GM18951 (cell line): Measurements from ENCODE around the gene NAA38.

ENCODE experiments used
- POLR2A ChIP-seq: IDR thresholded peaks from 4 replicates; pipeline ENCODE4 v1.6.1; 2011; ENCODE audit warnings: mild to moderate bottlenecking; ENCODE audit not compliant: insufficient read length, insufficient read depth; ENCODE audit errors: extremely low read depth
- in situ Hi-C: fragments of 300-500 bp; cut with MboI; formaldehyde crosslinking; loops from one replicate; pipeline ENCODE4 v1.12.0; 2022; ENCODE audit warnings: low sequenced_read_pairs, mixed read lengths, inconsistent platforms; ENCODE audit not compliant: unreplicated experiment

NAA38 gene

DNA sequence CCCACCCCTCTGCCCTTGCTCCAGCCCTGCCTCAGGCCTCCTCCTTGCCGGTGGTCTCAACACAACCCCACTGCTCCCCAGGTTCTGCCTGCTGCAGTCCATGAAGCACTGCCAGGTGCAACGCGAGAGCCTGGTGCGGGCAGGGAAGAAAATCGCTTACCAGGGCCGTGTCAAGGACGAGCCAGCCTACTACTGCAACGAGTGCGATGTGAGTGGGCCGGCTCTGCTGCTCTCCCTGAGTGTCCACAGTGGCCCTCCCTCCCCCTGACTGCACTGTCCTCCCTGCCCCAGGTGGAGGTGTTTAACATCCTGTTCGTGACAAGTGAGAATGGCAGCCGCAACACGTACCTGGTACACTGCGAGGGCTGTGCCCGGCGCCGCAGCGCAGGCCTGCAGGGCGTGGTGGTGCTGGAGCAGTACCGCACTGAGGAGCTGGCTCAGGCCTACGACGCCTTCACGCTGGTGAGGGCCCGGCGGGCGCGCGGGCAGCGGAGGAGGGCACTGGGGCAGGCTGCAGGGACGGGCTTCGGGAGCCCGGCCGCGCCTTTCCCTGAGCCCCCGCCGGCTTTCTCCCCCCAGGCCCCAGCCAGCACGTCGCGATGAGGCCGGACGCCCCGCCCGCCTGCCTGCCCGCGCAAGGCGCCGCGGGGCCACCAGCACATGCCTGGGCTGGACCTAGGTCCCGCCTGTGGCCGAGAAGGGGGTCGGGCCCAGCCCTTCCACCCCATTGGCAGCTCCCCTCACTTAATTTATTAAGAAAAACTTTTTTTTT is 4.3 kb downstream of the NAA38 start:
- TF ChIP-seq POLR2A: no peak
- in situ Hi-C loops: no loop called here

DNA sequence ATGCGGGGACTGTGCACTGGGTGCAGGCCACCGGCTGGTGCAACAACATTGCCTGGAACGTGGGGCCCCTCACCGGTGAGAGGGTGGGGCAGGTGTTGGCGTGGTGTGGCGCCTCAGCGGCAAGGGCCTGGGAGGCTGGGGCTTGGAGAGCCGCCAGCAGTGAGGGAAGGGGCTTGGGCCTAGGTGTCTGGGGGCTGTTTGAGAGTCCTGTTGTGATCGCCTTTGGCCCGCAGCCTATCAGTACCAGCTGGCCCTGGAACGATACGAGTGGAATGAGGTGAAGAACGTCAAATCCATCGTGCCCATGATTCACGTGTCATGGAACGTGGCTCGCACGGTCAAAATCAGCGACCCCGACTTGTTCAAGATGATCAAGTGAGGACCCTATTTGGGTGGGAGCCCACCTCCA is 5.1 kb downstream of the NAA38 start:
- TF ChIP-seq POLR2A: no peak
- in situ Hi-C loops: no loop called here

DNA sequence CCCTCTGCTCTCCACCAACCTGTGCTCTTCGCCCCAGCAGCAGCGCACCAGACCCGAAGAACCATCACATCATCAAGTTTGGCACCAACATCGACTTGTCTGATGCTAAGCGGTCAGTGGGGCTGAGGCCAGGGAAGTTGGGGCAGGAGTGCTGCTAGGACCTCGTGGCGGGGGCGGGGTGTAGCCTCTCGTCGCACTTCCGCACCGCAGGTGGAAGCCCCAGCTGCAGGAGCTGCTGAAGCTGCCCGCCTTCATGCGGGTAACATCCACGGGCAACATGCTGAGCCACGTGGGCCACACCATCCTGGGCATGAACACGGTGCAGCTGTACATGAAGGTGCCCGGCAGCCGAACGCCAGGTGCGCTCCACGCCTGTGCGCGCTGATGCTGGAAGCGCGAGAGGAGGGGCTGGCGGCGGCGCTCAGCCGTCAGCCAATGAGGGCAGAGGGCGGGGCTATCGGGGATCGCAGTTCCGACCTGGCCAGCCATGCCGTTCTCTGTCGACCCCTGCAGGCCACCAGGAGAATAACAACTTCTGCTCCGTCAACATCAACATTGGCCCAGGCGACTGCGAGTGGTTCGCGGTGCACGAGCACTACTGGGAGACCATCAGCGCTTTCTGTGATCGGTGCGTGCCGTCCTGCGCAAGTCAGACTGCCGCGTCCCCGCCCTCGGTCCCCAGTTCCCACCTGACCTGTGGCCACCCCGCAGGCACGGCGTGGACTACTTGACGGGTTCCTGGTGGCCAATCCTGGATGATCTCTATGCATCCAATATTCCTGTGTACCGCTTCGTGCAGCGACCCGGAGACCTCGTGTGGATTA is 5.7 kb downstream of the NAA38 start:
- in situ Hi-C loops: no loop called here
- TF ChIP-seq POLR2A: peak; percentile 59

DNA sequence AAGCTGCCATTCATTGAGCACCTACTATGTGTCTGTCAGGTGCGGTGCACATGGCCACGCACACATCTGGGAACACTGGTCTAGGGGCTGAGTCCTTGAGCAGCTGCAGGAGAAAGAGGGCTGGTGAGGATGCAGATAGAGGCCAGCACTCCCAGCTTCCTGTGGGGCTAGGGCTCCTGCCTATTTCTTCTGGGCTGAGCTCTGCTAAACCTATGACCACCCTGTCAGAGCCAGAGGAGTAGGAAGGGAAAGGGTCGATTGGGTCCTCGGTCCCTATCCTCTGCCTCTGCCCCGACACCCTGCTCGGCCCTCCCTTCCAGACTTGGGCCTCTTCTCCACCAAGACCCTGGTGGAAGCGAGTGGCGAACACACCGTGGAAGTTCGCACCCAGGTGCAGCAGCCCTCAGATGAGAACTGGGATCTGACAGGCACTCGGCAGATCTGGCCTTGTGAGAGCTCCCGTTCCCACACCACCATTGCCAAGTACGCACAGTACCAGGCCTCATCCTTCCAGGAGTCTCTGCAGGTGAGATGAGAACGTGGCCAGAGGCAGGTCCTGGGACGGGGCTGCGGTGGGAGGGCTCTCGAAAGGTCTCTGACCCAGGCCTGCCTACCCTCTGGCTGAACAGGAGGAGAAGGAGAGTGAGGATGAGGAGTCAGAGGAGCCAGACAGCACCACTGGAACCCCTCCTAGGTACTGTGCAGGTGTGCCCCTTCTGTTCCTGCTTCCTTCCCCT is 6.5 kb downstream of the NAA38 start:
- TF ChIP-seq POLR2A: no peak
- in situ Hi-C loops: no loop called here

DNA sequence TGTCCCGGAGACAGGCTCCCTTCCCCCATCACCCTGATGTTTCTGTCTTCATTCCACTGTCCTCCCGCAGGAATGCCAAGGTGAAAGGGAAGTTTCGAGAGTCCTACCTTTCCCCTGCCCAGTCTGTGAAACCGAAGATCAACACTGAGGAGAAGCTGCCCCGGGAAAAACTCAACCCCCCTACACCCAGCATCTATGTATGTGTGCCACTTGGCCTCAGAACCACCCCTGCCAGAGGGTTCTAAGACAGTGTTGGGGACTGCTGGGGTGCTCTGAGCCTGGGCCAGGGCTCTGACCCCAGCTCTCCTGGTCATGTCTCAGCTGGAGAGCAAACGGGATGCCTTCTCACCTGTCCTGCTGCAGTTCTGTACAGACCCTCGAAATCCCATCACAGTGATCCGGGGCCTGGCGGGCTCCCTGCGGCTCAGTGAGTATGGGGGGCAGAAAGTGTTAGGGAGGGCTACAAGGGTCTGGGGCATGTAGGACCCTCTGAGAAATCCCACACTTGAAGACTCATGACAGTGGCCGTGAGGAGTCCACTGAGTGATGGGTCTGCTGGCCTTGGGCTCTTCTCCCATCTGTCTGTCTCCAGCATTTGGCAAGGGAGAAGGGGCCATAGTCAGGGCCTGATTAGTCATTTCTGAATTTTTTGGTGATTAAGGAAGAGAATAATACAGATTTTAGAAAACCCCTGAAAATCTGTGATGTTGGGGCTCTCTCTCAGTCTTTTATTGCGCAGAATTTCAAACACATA is 7.4 kb downstream of the NAA38 start:
- no peak for TF ChIP-seq POLR2A

DNA sequence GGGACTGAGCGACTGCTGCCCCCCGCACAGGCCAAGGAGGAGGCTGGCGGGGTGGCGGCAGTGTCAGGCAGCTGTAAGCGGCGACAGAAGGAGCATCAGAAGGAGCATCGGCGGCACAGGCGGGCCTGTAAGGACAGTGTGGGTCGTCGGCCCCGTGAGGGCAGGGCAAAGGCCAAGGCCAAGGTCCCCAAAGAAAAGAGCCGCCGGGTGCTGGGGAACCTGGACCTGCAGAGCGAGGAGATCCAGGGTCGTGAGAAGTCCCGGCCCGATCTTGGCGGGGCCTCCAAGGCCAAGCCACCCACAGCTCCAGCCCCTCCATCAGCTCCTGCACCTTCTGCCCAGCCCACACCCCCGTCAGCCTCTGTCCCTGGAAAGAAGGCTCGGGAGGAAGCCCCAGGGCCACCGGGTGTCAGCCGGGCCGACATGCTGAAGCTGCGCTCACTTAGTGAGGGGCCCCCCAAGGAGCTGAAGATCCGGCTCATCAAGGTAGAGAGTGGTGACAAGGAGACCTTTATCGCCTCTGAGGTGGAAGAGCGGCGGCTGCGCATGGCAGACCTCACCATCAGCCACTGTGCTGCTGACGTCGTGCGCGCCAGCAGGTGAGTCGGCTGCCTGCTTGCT is 8.1 kb downstream of the NAA38 start:
- TF ChIP-seq POLR2A: no peak
- in situ Hi-C loops: no loop called here

More for the DNA sequence above, 7.4 kb downstream of the NAA38 start:
- in situ Hi-C loops: no loop called here

DNA sequence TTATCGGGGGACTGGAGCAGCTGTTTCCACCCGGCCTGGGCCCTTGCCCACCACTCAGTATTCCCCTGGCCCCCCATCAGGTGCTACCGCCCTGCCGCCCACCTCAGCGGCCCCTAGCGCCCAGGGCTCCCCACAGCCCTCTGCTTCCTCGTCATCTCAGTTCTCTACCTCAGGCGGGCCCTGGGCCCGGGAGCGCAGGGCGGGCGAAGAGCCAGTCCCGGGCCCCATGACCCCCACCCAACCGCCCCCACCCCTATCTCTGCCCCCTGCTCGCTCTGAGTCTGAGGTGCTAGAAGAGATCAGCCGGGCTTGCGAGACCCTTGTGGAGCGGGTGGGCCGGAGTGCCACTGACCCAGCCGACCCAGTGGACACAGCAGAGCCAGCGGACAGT is 8.6 kb downstream of the NAA38 start:
- in situ Hi-C loops: no loop called here
- no peak for TF ChIP-seq POLR2A

DNA sequence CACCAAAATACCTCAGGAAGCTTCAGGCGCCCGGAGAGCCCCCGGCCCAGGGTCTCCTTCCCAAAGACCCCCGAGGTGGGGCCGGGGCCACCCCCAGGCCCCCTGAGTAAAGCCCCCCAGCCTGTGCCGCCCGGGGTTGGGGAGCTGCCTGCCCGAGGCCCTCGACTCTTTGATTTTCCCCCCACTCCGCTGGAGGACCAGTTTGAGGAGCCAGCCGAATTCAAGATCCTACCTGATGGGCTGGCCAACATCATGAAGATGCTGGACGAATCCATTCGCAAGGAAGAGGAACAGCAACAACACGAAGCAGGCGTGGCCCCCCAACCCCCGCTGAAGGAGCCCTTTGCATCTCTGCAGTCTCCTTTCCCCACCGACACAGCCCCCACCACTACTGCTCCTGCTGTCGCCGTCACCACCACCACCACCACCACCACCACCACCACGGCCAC is 9.2 kb downstream of the NAA38 start:
- in situ Hi-C loops: no loop called here
- no peak for TF ChIP-seq POLR2A

DNA sequence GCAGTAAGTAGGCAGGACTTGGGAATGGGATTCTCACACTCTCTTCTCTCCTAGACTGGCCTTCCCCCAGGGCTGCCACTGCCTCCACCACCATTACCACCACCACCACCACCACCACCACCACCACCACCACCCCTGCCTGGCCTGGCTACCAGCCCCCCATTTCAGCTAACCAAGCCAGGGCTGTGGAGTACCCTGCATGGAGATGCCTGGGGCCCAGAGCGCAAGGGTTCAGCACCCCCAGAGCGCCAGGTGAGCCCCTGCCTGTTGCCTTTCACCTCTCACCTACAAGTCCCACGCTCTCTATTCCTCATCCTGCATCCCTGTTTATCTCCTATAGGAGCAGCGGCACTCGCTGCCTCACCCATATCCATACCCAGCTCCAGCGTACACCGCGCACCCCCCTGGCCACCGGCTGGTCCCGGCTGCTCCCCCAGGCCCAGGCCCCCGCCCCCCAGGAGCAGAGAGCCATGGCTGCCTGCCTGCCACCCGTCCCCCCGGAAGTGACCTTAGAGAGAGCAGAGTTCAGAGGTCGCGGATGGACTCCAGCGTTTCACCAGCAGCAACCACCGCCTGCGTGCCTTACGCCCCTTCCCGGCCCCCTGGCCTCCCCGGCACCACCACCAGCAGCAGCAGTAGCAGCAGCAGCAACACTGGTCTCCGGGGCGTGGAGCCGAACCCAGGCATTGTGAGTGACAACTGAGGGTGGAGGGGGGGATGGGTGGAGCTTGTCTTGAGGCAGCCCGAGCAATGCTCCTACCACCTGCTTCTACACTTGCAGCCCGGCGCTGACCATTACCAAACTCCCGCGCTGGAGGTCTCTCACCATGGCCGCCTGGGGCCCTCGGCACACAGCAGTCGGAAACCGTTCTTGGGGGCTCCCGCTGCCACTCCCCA is 10.3 kb downstream of the NAA38 start:
- in situ Hi-C loops: no loop called here
- TF ChIP-seq POLR2A: no peak

DNA sequence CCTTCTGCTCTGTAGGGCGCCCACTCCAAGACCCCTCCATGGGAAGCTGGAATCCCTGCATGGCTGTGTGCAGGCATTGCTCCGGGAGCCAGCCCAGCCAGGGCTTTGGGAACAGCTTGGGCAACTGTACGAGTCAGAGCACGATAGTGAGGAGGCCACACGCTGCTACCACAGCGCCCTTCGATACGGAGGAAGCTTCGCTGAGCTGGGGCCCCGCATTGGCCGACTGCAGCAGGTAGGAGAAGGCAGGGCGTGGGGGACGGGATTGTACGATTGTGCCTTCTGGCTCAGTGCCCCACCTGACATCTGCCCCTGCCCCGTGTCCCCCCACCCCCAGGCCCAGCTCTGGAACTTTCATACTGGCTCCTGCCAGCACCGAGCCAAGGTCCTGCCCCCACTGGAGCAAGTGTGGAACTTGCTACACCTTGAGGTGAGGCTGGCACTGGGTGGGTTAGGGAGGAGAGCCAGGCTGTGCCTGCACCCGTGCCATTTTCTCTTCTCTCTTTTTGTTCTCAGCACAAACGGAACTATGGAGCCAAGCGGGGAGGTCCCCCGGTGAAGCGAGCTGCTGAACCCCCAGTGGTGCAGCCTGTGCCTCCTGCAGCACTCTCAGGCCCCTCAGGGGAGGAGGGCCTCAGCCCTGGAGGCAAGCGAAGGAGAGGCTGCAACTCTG is 11.2 kb downstream of the NAA38 start:
- in situ Hi-C loops: no loop called here

DNA sequence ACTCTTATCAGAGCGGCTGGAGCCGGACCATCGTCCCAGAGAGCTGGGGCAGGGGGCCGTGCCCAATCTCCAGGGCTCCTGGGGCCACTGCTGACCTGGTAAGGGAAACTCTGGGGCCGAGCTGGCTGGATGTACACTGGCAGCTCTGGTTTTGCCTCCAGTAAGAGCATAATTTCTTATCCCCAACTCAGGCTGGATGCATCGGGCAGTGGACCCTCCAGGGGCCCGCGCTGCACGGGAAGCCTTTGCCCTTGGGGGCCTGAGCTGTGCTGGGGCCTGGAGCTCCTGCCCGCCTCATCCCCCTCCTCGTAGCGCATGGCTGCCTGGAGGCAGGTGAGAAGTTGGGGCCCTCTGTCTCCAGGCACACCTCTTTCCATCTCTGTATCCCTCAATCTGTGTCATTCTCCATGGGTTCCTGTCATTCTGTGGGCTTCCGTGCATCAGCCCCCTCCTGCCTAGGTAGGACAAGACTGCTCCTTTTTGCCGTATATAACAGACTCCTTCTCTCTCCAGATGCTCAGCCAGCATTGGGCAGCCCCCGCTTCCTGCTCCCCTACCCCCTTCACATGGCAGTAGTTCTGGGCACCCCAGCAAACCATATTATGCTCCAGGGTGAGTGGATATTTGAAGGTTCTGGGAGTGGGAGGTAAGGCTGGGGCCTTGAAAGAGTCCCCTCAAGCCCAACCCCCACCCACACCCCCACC is 11.8 kb downstream of the NAA38 start:
- in situ Hi-C loops: no loop called here
- no peak for TF ChIP-seq POLR2A

More for the DNA sequence above, 11.2 kb downstream of the NAA38 start:
- TF ChIP-seq POLR2A: no peak
